Measurements from ENCODE around the gene RAX2. TPM values are rescaled to one million over a fixed set of nuclear protein-coding genes. Genes with fewer than 3 reads are reported as not detected.

RAX2 gene
- total and polyA plus RNA-seq, 2 of the 13 experiments (the other 11 are each of a cell fraction or from before 2014, with no cell fraction given), result not detected

GRCh38 chr19:3762501-3763459, 9.2 kb downstream of the RAX2 start, which contains the start of gene MRPL54 (continued):
- TF ChIP-seq POLR2AphosphoS5 (IDR thresholded peaks at IDR 0.05; ENCODE audit: low read depth, low read length), result peak; percentile 91
- TF ChIP-seq ZNF224 (CRISPR knock-in tag; IDR thresholded peaks at IDR 0.05), result no peak
- TF ChIP-seq ZNF784 (CRISPR knock-in tag; IDR thresholded peaks at IDR 0.05; ENCODE audit: borderline replicate concordance), result no peak
- TF ChIP-seq NR2F6 (IDR thresholded peaks at IDR 0.05), result no peak
- TF ChIP-seq NR2F6 (CRISPR knock-in tag; IDR thresholded peaks at IDR 0.05), result peak; percentile 53; the same call in 1 of the 2 replicates
- peak; percentile 84 for TF ChIP-seq KDM5A (IDR thresholded peaks at IDR 0.05; ENCODE audit: borderline replicate concordance, low read length)
- TF ChIP-seq WIZ (CRISPR knock-in tag; IDR thresholded peaks at IDR 0.05), result no peak
- TF ChIP-seq ZNF883 (CRISPR knock-in tag; IDR thresholded peaks at IDR 0.05; ENCODE audit: not compliant biosample characterization), result peak; percentile 73
- no peak; the same call in 1 of the 2 replicates for TF ChIP-seq NRL (CRISPR knock-in tag; IDR thresholded peaks at IDR 0.05; ENCODE audit: borderline replicate concordance)
- TF ChIP-seq TBX2 (CRISPR knock-in tag; IDR thresholded peaks at IDR 0.05; ENCODE audit: borderline replicate concordance), result peak; percentile 70; the same call in 1 of the 2 replicates
- no peak for TF ChIP-seq PLSCR1 (CRISPR knock-in tag; IDR thresholded peaks at IDR 0.05; ENCODE audit: borderline replicate concordance)
- no peak for TF ChIP-seq NBN (conservative IDR thresholded peaks at IDR 0.05)
- TF ChIP-seq ZNF747 (CRISPR knock-in tag; IDR thresholded peaks at IDR 0.05; ENCODE audit: borderline replicate concordance), result peak; percentile 64; the same call in 1 of the 2 replicates
- no peak for TF ChIP-seq ZNF260 (CRISPR knock-in tag; IDR thresholded peaks at IDR 0.05; ENCODE audit: borderline replicate concordance, low read depth)
- TF ChIP-seq, protein P1, sequence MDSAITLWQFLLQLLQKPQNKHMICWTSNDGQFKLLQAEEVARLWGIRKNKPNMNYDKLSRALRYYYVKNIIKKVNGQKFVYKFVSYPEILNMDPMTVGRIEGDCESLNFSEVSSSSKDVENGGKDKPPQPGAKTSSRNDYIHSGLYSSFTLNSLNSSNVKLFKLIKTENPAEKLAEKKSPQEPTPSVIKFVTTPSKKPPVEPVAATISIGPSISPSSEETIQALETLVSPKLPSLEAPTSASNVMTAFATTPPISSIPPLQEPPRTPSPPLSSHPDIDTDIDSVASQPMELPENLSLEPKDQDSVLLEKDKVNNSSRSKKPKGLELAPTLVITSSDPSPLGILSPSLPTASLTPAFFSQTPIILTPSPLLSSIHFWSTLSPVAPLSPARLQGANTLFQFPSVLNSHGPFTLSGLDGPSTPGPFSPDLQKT (CRISPR knock-in tag; IDR thresholded peaks at IDR 0.05; ENCODE audit: borderline replicate concordance), result no peak
- no peak for TF ChIP-seq ZNF263 (CRISPR knock-in tag; IDR thresholded peaks at IDR 0.05)
- TF ChIP-seq NFIC (IDR thresholded peaks at IDR 0.05; ENCODE audit: low read length), result no peak
- TF ChIP-seq, protein P2, sequence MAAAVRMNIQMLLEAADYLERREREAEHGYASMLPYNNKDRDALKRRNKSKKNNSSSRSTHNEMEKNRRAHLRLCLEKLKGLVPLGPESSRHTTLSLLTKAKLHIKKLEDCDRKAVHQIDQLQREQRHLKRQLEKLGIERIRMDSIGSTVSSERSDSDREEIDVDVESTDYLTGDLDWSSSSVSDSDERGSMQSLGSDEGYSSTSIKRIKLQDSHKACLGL (CRISPR knock-in tag; IDR thresholded peaks at IDR 0.05), result 0 out of 2 replicates have a peak, but pooled peaks have one; percentile 40
- TF ChIP-seq GABPB1 (CRISPR knock-in tag; IDR thresholded peaks at IDR 0.05), result peak; percentile 95
- no peak for TF ChIP-seq CEBPZ (IDR thresholded peaks at IDR 0.05; ENCODE audit: low read length)
